Activated T-cell treated with anti-CD3 and anti-CD28 coated beads for 4 hours (primary cell): ENCODE data around the gene ABCG1.

Experiments
- DNase-seq: peaks from one replicate; pipeline ENCODE4 v3.0.0-alpha.2; 2020

The ABCG1 gene

DNA sequence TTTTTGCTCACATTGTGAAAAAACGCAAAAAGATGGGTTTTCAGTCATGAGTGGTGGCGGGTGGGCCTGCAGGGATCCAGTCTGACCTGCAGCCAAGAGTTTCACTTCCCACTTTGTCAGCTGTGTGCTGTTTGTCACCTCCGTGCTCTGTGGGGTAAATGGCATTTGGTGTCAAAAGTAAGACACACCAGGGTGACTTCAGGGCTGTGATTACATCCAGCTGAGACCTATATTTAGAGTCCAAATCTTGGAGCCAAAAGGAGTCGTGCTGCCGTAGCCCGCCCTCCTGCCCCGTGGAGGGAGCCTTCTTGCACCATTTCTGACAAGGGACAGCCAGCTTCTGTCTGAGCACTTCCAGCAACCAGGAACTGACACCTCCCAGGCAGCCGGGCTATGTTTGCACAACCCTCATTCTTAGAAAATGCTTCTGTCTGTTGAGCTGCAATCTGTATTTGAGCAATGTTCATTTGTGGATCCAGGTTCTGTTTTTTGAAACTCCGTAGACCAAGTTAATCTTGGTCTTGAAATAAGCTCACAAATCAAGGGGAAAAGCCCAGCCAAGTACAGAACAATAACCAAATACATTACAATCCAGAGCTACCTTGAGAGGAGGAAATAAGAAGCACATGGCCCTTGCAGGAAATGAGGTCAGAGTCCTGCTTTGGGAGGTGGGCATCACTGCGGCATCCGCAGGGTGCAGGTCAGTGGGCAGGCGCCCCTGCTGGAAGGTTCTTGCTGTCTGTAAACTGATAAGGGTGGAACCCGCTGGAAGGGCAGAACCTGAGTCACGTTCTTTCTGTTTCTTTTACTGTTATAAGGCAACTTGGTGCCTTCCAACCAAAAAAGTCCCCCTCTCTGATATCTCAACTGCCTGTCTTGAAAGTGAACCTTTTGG, 14.4 kb downstream of the ABCG1 start:
- DNase-seq: peak; percentile 47

DNA sequence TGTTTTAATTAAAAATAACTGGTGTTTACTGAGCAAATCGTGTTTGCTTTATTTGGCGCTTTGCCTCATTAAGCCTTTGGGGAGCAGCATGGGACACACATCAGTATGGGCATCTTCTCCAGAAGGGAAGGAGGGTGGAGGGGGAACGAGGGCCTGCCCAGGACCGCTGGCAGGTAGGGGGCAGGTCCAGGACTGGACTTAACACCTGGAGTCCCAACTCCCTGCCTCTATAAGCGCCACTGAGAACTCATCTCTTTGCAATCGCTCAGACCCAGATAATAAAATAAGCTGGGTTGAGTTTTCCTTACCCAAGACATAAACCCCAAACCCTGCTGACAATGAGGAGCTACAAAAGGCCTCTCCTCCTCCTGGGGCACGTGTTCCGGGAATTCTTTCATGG, 15.1 kb downstream of the ABCG1 start:
- DNase-seq: no peak

DNA sequence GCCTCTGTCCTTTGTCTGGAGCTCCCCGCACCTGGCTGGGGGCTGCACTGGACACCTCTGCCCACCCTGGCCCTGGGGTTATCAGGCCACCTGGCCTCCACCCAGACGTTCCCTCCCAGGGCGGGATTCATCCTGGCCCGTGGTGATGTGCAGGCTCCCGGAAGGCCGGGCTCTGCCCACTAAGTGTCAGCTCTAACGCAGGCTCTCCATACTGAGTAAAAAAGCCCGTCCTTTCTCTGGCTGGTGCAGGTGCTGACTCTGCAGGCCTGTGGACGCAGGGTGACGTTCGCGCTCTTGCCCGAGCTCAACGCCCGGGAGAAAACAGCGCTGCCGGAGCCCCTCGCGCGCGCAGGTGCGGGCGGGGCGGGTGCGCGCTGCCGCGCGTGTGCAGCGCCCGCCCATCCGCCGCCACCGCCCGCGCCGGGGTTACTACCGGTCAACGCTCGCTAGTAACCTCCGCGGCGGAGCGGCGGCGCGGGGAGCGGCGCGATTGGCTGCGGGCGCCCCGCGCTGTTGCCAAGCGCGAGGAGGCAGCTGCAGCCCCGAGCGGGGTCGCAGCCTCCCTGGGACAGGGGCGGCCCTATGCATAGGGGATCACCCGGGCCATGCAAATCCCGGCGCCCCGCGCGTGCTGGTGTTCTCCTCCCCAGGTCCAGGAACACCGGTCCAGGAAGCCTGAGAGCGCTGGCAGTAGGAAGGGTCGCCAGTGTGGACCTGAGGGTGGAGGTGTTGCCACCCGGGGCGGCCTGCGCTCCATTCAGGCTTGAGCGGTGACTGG, 15.7 kb downstream of the ABCG1 start:
- peak; percentile 52 for DNase-seq

DNA sequence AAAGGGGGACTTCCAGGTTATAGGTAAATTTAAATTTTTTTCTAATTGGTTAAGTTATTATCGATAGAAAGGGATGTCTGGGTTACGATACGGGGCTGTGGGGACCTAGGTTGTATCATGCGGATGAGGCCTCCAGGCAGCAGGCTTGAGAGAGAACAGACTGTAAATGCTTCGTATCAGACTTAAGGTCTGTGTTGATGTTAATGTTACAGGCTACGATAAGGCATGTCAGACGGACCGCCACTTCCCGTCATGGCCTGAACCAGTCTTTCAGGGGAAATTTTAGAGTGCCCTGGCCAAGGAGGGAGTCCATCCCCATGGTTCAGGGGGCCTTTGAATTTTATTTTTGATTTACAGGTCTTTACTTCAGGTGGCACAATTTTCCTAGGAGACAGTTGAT, 16.7 kb downstream of the ABCG1 start:
- DNase-seq: no peak

DNA sequence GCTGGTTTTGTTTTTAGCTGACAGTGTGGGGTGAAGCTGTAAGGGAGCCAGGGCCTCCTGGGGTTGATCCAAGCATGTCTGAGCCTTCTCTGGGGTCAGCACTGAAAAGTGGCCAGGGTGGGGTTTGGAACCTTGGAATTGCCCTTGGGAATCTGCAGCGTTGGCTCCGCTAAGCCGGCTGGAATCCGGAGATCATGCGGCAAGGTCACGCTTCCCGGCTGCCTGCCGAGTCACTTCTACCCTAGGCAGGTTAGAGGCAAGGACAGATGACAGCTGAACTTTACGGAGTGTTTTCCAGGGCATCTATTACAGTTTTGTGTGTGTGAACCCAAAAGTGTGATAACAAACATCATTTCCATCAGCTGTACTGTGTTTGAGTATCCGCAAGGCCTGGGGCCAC, 17.1 kb downstream of the ABCG1 start:
- no peak for DNase-seq

DNA sequence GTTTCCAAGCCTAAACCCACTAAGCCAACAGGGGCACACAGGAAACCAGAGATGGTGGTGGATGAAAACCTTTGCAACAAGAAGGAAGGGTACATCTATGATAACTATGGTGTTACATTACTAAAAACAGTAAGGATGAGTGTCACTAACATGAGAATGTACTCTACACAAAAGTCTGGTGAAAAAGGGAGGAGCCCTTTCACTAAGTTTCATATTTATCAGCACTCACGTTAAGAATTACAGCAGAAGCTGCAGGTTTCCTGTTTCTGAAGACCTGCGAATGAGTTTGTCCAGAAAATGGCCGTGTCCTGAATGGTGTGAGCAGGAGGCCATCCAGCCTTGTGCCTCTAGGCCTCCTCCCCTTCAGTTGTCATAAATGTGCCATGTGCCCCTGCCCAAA, 17.8 kb downstream of the ABCG1 start:
- DNase-seq: no peak

DNA sequence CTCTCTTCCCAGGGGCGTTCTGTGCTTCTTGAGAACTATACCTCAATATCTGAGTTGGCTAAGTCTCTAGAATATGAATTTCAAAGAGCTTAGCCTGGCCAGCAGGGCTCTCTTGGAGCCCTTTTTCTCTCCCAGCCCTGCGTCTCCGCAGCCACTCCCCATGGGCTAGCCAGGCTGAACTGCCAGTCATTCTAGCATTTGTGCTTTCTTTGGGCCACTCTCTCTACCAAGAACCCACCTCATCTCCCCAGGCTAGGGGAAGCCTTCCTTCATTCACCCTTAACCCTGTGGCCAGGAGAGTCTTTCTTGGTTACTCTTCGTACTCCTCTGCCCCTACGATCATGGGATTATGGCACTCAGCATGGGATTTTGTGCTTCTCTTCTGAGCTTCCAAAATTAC, 18.2 kb downstream of the ABCG1 start:
- DNase-seq: no peak

DNA sequence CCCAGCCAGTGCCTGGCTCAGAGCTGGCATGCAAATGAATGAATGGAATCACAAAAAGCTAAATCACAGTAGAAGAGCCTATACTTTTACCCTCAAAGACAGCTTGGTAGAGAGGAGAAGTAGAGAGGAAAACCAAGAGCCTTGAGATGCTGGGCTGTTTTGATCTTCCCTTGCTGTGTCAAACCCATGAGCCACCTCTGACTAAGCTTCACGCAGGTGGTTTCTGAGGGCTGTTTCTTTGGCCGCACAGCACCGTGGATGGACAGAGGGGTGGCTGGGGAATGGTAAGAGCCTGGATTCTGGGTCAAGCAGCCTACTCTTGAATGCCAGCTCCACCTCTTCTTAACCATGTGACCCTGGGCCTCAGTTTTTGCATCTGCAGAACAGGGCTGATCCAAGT, 18.6 kb downstream of the ABCG1 start:
- DNase-seq: no peak

DNA sequence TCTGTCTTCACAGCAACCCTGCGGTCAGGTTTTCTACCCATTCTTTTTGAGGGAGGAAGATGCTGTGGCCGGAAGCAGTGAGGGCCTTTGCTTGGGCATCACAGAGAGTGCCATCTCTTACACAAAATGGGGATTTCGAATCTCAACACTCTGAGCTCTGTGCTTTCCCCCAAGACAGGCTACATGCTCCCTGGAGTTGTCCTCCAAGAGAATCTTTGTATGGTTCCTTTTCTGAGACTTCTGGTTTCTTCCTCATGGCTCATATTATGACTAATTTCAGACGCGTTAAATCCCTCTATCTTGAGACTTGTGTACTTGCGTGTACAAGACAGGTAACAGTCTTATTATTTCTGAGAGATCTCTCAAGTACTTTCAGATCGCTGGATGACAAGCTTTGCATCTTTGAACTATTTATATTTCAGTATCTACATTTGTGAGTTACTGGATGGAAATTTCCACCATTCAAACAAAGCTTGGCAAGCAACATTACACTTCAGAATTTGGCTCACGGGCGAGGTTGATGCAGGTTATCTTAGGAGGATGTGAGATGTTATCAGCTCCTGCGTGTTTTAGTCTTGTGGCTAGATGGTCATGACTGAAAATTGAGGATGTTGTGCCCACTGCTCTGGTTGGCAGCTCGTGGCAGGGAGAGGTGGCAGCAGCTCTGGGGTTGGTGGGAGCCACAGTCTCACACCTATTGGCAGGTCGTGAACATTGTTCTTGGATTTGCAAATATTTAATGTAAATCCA, 19.4 kb downstream of the ABCG1 start:
- DNase-seq: no peak

DNA sequence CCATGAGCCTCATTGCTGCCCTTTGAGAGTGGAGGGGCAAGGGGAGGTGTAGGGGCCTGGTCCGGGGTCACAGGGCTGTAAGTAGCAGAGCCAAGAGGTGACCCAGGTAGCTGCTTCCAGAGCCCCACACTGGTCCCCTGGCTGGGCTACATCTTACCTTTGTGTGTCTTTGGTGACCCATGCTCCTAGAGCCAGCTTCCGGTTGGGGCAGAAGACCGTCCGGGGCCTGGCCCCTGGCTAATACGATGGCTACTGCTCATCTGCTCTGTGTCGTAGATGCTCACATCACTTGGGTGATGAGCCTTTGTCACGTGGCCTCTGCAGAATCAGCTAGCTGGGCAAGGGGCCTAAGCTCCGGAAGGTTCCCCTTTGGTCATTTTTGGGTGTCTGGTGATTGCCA, 20.6 kb downstream of the ABCG1 start:
- DNase-seq: no peak

DNA sequence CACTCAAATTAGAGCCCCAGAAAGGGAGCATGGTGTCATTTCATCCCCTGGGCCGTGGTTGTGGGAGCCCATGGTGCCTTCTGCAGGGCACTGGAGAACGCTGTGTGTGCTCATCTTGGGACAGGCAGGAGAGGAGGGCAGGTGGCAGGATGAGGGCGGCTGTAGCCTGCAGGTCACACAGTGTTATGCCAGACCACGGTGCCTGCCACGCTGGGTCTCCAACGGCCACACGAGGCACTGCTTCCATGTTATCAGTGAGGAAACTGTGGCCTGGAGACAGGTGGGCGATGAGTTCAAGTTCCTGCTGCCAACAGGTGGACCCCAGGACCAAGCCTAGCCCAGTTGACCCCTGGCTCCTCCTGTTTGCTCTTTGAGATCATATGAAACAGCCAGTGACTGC, 21.0 kb downstream of the ABCG1 start:
- DNase-seq: no peak

DNA sequence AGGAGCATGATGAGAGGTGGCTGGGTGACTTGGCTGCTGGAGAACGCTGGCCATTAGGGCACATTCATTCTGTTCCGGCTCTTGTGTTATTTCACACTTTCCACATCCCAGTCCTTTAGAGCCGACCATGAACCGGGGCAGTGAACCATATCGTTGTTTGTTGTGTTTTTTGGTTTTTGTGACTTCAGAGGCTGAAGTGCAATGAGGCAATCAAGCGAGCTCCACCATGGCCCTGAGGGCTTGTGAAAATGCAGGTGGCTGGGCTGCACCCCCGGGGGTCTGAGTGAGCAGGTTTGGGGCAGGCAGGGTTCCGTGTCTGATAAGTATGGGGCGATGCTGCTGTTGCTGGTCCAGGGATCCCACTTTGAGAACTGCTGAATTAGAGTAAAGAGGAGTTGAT, 23.7 kb downstream of the ABCG1 start:
- DNase-seq: no peak

DNA sequence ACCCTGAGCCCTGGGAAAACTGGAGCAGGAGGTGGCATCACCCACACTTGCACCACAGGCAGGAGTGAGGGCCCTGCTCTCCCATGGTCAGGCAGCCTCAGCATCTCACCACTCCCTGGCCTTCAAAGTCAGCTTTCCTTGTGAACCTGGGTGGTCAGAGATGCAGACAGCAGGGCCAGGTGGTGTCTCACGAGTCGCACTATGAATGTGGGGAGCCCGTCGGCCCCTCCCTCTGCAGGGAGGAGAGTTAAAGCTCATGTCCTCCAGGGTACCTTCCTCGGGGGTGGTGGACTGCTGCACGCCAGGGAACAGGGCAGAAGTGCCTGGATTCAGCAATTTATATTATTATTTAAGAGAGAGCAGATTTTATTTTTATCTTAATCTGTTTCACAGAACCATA, 24.1 kb downstream of the ABCG1 start:
- no peak for DNase-seq

DNA sequence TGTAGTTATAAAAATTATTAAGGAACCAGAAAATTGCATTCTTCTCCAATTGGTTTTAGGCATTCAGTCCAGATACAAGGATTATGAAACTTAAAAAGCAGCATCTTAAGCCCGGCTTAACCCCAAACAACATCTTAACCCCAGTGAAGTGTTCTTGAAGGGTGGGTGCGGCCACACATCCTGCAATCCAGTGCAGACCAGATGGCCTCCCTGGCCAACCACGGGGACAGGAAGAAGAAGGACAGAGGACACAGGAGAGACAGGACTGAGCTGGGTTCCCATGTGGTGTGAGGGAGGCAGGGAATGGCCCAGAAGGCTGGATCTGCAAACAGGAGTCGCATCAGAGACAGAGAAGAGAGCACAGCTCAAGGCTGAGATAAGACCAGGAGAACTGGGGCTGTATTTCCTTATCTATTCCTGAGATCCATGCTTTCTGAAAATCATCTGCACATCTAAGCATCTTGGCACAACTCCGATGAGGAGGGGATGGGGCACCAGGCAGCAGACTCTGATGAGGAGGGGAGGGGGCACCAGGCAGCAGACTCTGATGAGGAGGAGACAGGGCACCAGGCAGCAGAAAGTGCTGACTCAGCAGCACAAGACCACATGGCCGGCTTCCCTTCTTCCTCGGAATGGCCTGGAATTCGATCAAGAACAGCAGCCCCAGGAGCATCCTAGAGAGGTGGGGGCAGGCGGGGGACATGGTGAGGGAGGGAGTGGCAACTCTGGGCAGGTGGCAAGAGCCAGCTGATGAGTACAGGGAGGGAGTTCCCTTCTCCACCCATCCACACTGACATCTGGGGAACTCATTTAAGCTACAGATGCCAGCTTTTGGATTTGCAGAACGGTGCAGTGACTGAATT, 26.6 kb downstream of the ABCG1 start:
- no peak for DNase-seq

DNA sequence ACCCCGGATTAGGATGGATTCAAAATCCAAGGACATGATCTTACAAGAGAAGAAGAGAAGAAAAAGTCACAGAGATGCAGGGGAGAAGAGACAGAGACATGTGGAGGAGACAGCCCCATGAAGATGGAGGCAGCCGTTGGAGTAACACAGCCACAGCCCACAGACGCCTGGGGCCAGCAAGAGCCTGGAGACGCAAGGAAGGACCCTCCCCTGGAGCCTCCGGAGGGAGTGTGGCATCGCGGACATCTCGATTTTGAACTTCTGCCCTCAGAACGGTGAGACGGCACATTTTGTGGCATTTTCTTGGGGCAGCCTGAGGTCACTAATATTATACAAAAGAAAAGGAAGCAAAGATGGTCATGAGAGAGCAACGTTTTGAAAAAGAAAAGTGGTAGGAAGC, 28.8 kb downstream of the ABCG1 start:
- DNase-seq: no peak

DNA sequence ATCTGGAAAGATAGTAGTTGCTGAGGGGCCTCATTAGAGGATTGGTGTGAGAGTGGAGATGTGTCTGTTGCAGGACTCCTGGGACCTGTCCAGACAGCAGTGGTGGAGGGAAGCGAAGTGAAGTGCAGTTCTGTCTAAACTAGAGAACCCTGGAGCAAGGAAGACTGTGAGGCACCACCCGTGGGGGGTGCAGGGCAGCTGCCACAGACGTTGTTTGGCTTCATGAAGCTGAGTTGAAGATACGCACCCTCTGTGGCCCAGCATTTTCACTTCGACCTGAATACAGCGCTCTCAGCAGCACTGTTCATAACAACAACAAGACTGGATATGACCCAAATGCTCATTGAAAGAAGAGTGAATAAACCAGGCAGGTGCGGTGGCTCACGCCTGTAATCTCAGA, 29.3 kb downstream of the ABCG1 start:
- DNase-seq: no peak

DNA sequence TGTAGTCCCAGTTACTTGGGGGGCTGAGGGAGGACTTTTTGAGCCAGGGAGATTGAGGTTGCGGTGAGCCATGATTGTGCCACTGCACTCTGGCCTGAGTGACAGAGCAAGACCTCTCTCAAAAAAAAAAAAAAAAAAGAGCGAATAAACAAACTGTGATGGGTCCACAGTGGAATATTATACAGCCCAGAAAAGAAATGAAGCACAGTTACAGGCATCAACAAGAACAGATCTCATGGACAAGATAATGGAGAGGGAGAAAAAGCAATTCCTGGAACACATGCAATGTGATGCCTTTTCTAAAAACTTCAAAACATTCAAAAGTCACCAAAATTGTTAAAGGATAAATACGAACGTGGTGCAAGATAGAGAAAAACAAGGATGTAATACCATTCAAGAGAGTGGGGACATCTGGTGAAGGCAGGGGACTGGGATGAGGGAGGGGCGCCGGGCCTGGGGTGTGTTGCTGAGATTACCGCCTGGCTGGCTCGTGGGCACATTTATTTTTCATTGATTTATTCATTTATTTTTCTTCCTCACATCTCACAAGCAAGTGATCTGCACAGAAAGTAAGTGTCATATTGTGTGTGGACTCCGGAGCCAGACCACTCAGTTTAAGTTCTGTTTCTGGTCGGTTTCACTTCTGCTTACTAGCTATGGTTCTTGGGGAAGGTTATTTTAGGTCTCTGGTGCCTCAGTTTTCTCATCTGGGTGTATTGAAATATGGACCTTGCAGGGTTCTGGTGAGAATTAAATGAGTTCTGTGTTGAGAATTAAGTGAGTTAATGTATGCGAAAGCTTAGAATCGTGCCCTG, 30.1 kb downstream of the ABCG1 start:
- no peak for DNase-seq

DNA sequence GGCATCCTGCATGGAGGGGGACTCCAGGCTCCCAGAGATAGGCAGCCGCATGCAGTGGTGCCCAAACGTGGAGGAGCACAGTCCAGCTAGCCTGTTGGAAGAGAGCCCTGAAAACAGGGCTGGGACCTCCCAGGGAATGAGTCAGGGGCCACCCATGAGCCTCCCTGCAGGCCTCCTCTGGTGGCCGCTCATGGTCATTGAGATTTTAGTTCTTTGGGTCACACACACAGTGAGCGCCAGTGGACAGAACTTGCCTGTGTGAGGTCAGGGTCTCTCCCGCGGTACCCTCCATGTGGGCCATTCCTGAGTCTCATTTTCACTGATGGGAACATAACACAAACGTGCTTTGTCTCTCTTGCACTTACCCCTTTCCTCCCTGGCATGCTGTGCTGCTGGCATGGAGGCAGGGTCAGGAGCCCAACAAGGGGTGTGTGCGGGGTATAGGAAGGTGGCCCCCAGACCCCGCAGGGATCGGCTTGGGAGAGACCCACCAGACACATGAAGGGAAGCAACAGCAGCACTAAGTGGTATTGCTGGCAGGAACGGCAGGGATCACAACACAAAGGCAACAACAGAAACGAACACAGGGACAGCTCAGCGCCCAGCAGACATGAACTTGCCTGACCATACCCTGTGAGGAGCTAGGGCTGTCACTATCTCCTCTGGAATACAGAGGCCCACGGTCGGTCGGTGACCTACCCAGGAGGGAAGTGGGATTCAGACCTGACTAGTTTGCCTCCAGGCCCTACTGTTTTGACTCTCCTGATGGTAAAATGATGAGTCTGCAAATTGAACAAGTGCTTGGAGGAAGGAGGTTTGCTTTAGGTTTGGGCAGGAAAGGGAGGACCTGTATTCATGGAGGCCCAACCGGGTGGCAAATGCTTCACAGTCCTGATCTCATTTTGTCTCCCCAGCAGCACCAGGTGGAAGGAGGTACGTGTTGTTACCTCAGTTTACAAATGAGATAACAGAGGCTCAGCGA, 31.8 kb downstream of the ABCG1 start:
- DNase-seq: no peak

DNA sequence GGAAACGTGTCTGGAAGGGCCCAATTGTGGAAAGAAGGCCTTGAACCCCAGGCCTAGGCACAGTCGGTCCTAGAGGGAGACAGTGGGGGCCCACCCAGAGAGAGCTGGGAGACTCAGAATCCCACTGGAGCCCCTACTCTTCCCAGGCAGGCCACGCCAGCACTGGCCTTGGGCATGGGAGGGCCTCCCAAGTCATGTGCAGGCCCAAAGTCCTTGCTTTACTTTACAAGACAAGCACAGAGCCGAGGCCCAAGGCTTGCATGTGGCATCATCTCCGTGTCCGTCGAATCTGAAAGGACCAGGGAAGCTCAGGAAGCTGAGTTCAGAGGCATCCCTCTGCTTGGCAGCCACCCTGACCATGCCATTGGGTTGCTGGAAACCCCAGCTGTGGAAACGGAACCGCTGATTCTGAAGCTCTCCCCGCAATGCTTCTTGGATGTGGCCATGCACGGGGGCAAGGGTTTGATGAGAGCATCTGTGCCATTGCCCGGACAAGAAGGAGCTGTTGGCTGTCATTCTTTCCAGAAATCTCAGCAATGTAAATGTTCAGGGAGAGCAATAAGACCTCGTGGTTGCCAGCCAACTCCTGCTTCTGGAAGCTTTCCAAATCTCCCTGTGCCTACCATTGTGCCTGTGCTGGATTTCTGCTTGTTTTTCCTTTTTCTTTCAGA, 32.8 kb downstream of the ABCG1 start:
- DNase-seq: no peak

DNA sequence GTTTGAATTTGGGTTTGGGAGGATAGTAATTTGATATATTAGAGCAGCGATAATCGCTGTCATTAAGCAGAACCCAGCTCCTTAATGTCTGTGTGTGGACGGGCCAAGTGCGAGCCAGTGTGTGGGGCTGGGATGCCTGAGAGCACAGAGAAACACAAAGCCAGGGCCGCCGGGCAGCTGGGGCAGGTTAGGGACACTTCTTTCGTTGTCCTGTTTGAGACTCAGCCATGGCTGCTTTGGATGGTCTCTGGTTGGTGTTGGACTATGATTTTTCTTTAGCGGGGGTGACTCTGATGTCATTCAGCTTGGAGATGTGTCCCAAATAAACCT, 33.4 kb downstream of the ABCG1 start:
- DNase-seq: no peak
